SK-N-SH (cell line): Measurements from ENCODE around the gene EPHA5. TPM values are rescaled to one million over a fixed set of nuclear protein-coding genes. Genes with fewer than 3 reads are reported as not detected.

Experiments used
- CTCF ChIA-PET: fragments of 300-600, 350-600 bp; formaldehyde crosslinking; extraction: SDS; loops from one replicate; lab custom pipeline; 2021; lab: Yijun Ruan, JAX
- POLR2A ChIA-PET: fragments of 350-600 bp; sonication (Branson Sonifier 250); formaldehyde crosslinking; extraction: SDS; loops from one replicate; lab custom pipeline; 2020; ENCODE audit warnings: antibody characterized with exemption, inconsistent platforms; lab: Yijun Ruan, JAX
- DNase-seq: peaks from one replicate; pipeline ENCODE4 v3.0.0; 2012
- H2AFZ ChIP-seq: fragments of 200-600 bp; sonication (generic); 2 replicates; pipeline ENCODE4 v1.8.1; 2016; ENCODE audit warnings: antibody characterized with exemption, mild to moderate bottlenecking, low read depth
- H3F3A ChIP-seq: fragments of 200-600 bp; sonication (generic); replicated peaks from 2 replicates; pipeline ENCODE3; 2016; ENCODE audit warnings: antibody characterized with exemption, mild to moderate bottlenecking; ENCODE audit not compliant: insufficient read depth
- H3K27ac ChIP-seq, 2 experiments: fragments of 200-500 bp in 1 of 2; fragments of 200-600 bp in 1 of 2; sonication (Bioruptor generic) in 1 of 2; sonication (generic), shearing (Covaris generic) in 1 of 2; 2 replicates each; pipeline versions ENCODE4 v1.5.1 to v1.6.1; 2014 to 2016; ENCODE audit warnings: low read depth in 2 of 2, inconsistent platforms in 1 of 2, low read length in 1 of 2, mild to moderate bottlenecking in 1 of 2, mixed read lengths in 1 of 2
- H3K27me3 ChIP-seq: fragments of 200-600 bp; sonication (generic), shearing (Covaris generic); 2 replicates; pipeline ENCODE4 v1.6.1; 2016; ENCODE audit warnings: mixed run types; ENCODE audit not compliant: insufficient read depth
- H3K36me3 ChIP-seq, 2 experiments: fragments of 200-500 bp in 1 of 2; fragments of 200-600 bp in 1 of 2; sonication (Bioruptor generic) in 1 of 2; sonication (generic) in 1 of 2; replicated peaks in 1 of 2; 2 replicates each; pipeline versions ENCODE3 to v1.5.1; 2014 to 2016; ENCODE audit warnings: low read length in 1 of 2, mild to moderate bottlenecking in 1 of 2; ENCODE audit not compliant: insufficient read depth in 2 of 2, control insufficient read depth in 1 of 2
- H3K4me1 ChIP-seq, 2 experiments: fragments of 200-500 bp in 1 of 2; fragments of 200-600 bp in 1 of 2; sonication (Bioruptor generic) in 1 of 2; sonication (generic), shearing (Covaris generic) in 1 of 2; 2 replicates each; pipeline versions ENCODE4 v1.5.1 to v1.6.1; 2014 to 2016; ENCODE audit warnings: low read depth in 1 of 2, low read length in 1 of 2, mixed run types in 1 of 2; ENCODE audit not compliant: insufficient read depth in 2 of 2, control insufficient read depth in 1 of 2
- H3K4me2 ChIP-seq: fragments of 200-600 bp; sonication (generic), shearing (Covaris generic); 2 replicates; pipeline ENCODE4 v1.6.1; 2017; ENCODE audit warnings: mixed run types
- H3K4me3 ChIP-seq, 2 experiments: fragments of 200-500 bp in 1 of 2; fragments of 200-600 bp in 1 of 2; sonication (Bioruptor generic) in 1 of 2; sonication (generic), shearing (Covaris generic) in 1 of 2; 2 replicates each; pipeline versions ENCODE4 v1.5.1 to v1.8.1; 2014 to 2016; ENCODE audit warnings: low read depth in 2 of 2, inconsistent platforms in 1 of 2, low read length in 1 of 2, mild to moderate bottlenecking in 1 of 2, mixed read lengths in 1 of 2, moderate library complexity in 1 of 2
- H3K79me2 ChIP-seq: fragments of 200-600 bp; sonication (generic); 2 replicates; pipeline ENCODE4 v1.8.1; 2017; ENCODE audit warnings: mild to moderate bottlenecking; ENCODE audit not compliant: insufficient read depth
- H3K9ac ChIP-seq: fragments of 200-600 bp; sonication (generic); 2 replicates; pipeline ENCODE4 v1.6.1; 2017; ENCODE audit warnings: mixed run types
- H3K9me2 ChIP-seq: fragments of 200-600 bp; sonication (generic); 2 replicates; pipeline ENCODE4 v1.6.1; 2017; ENCODE audit warnings: mixed run types
- H3K9me3 ChIP-seq: fragments of 200-600 bp; sonication (generic); 2 replicates; pipeline ENCODE4 v1.6.1; 2017; ENCODE audit warnings: mixed run types, mild to moderate bottlenecking, moderate library complexity
- H4K20me1 ChIP-seq: fragments of 200-600 bp; sonication (generic); 2 replicates; pipeline ENCODE4 v1.6.1; 2017; ENCODE audit warnings: mild to moderate bottlenecking, mixed run types; ENCODE audit not compliant: insufficient read depth
- CHD2 ChIP-seq: fragments of 150-350 bp; IDR thresholded peaks from 2 replicates; pipeline ENCODE4 v1.6.1; 2018; ENCODE audit warnings: low read length; ENCODE audit not compliant: partially characterized antibody
- FOXM1 ChIP-seq: IDR thresholded peaks from 2 replicates; pipeline ENCODE4 v1.4.0; 2012; ENCODE audit warnings: low read depth, mild to moderate bottlenecking
- GATA2 ChIP-seq: sonication (generic); formaldehyde crosslinking; IDR thresholded peaks from 2 replicates; pipeline ENCODE4 v1.5.0; 2020; ENCODE audit warnings: mild to moderate bottlenecking, missing genetic modification reagents
- MEF2A ChIP-seq: IDR thresholded peaks from 2 replicates; pipeline ENCODE4 v1.4.0; 2012; ENCODE audit warnings: low read depth, borderline replicate concordance
- NFIC ChIP-seq: IDR thresholded peaks from 2 replicates; pipeline ENCODE4 v1.4.0; 2012; ENCODE audit warnings: borderline replicate concordance
- RAD21 ChIP-seq: IDR thresholded peaks from 2 replicates; pipeline ENCODE4 v1.6.1; 2012; ENCODE audit warnings: mild to moderate bottlenecking, low read length
- RCOR1 ChIP-seq: fragments of 150-350 bp; IDR thresholded peaks from 2 replicates; pipeline ENCODE4 v1.6.1; 2017; ENCODE audit warnings: antibody characterized with exemption, low read length
- RFX5 ChIP-seq: IDR thresholded peaks from 2 replicates; pipeline ENCODE4 v1.6.1; 2012; ENCODE audit warnings: mild to moderate bottlenecking, improper control_type of control experiment, low read length
- RXRA ChIP-seq: IDR thresholded peaks from 2 replicates; pipeline ENCODE4 v1.4.0; 2012; ENCODE audit warnings: low read depth, mild to moderate bottlenecking, borderline replicate concordance
- TAF1 ChIP-seq: IDR thresholded peaks from 2 replicates; pipeline ENCODE4 v1.6.1; 2012; ENCODE audit warnings: low read depth, mild to moderate bottlenecking, low read length, moderate library complexity, borderline replicate concordance
- TEAD4 ChIP-seq: IDR thresholded peaks from 2 replicates; pipeline ENCODE4 v1.4.0; 2012; ENCODE audit warnings: mild to moderate bottlenecking, borderline replicate concordance; ENCODE audit not compliant: insufficient read depth
- YY1 ChIP-seq: IDR thresholded peaks from 2 replicates; pipeline ENCODE4 v1.4.0; 2012; ENCODE audit warnings: low read depth, mild to moderate bottlenecking
- ZBTB33 ChIP-seq: IDR thresholded peaks from 2 replicates; pipeline ENCODE4 v1.4.0; 2012; ENCODE audit warnings: low read depth, borderline replicate concordance
- polyA plus RNA-seq, 3 experiments: library from polyadenylated mRNA; depleted of rRNA; stranded (reverse); fragments of >200 nt; gene quantifications; 2 replicates each; pipeline ENCODE4 v1.2.3, GENCODE V29; 2012
- TF ChIP-seq, protein P1 (sequence below): fragments of 150-350 bp; IDR thresholded peaks from 2 replicates; pipeline ENCODE4 v1.6.1; 2017; ENCODE audit warnings: antibody characterized with exemption, low read length, low read depth, borderline replicate concordance
- TF ChIP-seq, protein P2 (sequence below): IDR thresholded peaks from 2 replicates; pipeline ENCODE4; 2012
- TF ChIP-seq, protein P3 (sequence below): IDR thresholded peaks from 2 replicates; pipeline ENCODE4 v1.4.0; 2012; ENCODE audit warnings: low read depth, borderline replicate concordance
- TF ChIP-seq, protein P4 (sequence below): IDR thresholded peaks from 2 replicates; pipeline ENCODE4 v1.4.0; 2012; ENCODE audit warnings: low read depth

The EPHA5 gene
- polyA plus RNA-seq, 1 of the 3 experiments (the other 2 are of a cell fraction) = not detected

DNA sequence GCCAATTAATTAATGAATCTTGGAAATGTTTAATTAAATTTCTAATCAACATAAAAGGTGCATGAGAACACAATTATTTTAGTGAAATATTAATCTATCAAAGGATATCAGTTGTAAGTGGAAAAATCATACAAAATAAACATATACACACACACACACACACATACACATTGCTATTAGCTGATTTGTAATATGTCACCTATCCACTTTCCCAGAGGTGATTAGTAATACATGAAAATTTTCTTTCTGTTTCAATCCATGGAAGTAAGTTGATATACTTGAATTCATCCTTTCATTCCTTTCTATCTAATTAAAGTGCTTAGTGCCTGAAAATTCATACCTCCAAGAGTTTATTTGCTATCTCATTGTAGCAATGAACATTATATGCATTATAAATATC is 213.7 kb downstream of the EPHA5 start:
- H4K20me1 ChIP-seq = no peaks in the 10 kb centered on the region
- no peaks in the 10 kb centered on the region; the same call in 1 of the 2 replicates for H3K27me3 ChIP-seq
- no peaks in the 10 kb centered on the region for H3K36me3 ChIP-seq
- H3K9ac ChIP-seq = no peak overlapping the region
- H3K4me3 ChIP-seq = no peak overlapping the region
- H3K4me1 ChIP-seq = no peaks in the 10 kb centered on the region
- POLR2A ChIA-PET = no interaction called here
- no peak overlapping the region for H2AFZ ChIP-seq
- H3K4me2 ChIP-seq = no peak overlapping the region
- H3K9me2 ChIP-seq = no peaks in the 10 kb centered on the region
- CTCF ChIA-PET = no interaction called here
- H3K79me2 ChIP-seq = no peaks in the 10 kb centered on the region
- TF ChIP-seq, protein P1, sequence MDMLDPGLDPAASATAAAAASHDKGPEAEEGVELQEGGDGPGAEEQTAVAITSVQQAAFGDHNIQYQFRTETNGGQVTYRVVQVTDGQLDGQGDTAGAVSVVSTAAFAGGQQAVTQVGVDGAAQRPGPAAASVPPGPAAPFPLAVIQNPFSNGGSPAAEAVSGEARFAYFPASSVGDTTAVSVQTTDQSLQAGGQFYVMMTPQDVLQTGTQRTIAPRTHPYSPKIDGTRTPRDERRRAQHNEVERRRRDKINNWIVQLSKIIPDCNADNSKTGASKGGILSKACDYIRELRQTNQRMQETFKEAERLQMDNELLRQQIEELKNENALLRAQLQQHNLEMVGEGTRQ = no peak
- TF ChIP-seq, protein P2, sequence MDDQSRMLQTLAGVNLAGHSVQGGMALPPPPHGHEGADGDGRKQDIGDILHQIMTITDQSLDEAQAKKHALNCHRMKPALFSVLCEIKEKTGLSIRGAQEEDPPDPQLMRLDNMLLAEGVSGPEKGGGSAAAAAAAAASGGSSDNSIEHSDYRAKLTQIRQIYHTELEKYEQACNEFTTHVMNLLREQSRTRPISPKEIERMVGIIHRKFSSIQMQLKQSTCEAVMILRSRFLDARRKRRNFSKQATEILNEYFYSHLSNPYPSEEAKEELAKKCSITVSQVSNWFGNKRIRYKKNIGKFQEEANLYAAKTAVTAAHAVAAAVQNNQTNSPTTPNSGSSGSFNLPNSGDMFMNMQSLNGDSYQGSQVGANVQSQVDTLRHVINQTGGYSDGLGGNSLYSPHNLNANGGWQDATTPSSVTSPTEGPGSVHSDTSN = no peak
- TF ChIP-seq ZBTB33 = no peak
- no peak for TF ChIP-seq NFIC
- TF ChIP-seq TEAD4 = no peak
- no peak for TF ChIP-seq MEF2A
- TF ChIP-seq, protein P3, sequence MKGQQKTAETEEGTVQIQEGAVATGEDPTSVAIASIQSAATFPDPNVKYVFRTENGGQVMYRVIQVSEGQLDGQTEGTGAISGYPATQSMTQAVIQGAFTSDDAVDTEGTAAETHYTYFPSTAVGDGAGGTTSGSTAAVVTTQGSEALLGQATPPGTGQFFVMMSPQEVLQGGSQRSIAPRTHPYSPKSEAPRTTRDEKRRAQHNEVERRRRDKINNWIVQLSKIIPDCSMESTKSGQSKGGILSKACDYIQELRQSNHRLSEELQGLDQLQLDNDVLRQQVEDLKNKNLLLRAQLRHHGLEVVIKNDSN = no peak
- no peak for TF ChIP-seq YY1
- no peak for TF ChIP-seq FOXM1
- TF ChIP-seq RXRA = no peak
- TF ChIP-seq, protein P4, sequence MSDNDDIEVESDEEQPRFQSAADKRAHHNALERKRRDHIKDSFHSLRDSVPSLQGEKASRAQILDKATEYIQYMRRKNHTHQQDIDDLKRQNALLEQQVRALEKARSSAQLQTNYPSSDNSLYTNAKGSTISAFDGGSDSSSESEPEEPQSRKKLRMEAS = no peak
- TF ChIP-seq RCOR1 = no peak
- no peak for TF ChIP-seq RFX5
- no peak for TF ChIP-seq RAD21
- TF ChIP-seq GATA2 (CRISPR knock-in tag) = no peak
- TF ChIP-seq CHD2 = no peak
- TF ChIP-seq TAF1 = no peak
- no peaks in the 10 kb centered on the region for H3K9me3 ChIP-seq
- no peaks in the 10 kb centered on the region for H3F3A ChIP-seq
- no peak overlapping the region for H3K27ac ChIP-seq
- no peak for DNase-seq
